Peyer's patch (tissue), 4 donors: ENCODE measurements around the gene TMEM229B. TPM values are rescaled to one million over a fixed set of nuclear protein-coding genes. Genes with fewer than 3 reads are reported as not detected.

Experiments
- DNase-seq, 3 donors: peaks; one replicate each; pipeline ENCODE4 v3.0.0-alpha.2; 2017 to 2019
- H3K27ac ChIP-seq, 4 donors: fragments of 200-600 bp; sonication (generic); one replicate each; pipeline ENCODE4 v1.5.1; 2016 to 2019
- H3K27me3 ChIP-seq, 2 donors: fragments of 200-600 bp; sonication (generic); one replicate each; pipeline ENCODE4 v1.5.1; 2019
- H3K36me3 ChIP-seq, 3 donors: fragments of 200-600 bp; sonication (generic); one replicate each; pipeline ENCODE4 v1.5.1; 2016 to 2019
- H3K4me1 ChIP-seq, 4 donors: fragments of 200-600 bp; sonication (generic); one replicate each; pipeline ENCODE4 v1.5.1; 2016 to 2019
- H3K4me3 ChIP-seq, 4 donors: fragments of 200-600 bp; sonication (generic); 1 replicate in 3 of 4; 2 replicates in 1 of 4; pipeline ENCODE4 v1.5.1; 2016 to 2019; ENCODE audit warnings: mild to moderate bottlenecking in 1 of 4
- H3K9me3 ChIP-seq, 4 donors: fragments of 200-600 bp; sonication (generic); one replicate each; pipeline ENCODE4 v1.5.1; 2016 to 2019; ENCODE audit warnings: mild to moderate bottlenecking in 1 of 4
- POLR2A ChIP-seq, 2 donors: fragments of 450-650 bp; IDR thresholded peaks; one replicate each; pipeline ENCODE4 v1.5.1; 2017; ENCODE audit warnings: antibody characterized with exemption in 2 of 2, mild to moderate bottlenecking in 2 of 2, moderate library complexity in 2 of 2
- total RNA-seq, 4 donors: library from RNA; depleted of rRNA; stranded (reverse); fragments of >200 nt; gene quantifications; one replicate each; pipeline ENCODE4 v1.1.0, GENCODE V29; 2016
- TF ChIP-seq, protein P1 (sequence below), 6 experiments: fragments of 450-650 bp in 4 of 6; fragments of 200-600 bp in 2 of 6; sonication (generic) in 1 of 6; IDR thresholded peaks; one replicate each; pipeline ENCODE4 v1.5.1; 2017 to 2019; ENCODE audit warnings: antibody characterized with exemption in 6 of 6, mild to moderate bottlenecking in 3 of 6, moderate library complexity in 1 of 6

TMEM229B gene
- total RNA-seq, 4 donors from 2014 or later = 8.3 to 39.7 (median 31.7) TPM

DNA sequence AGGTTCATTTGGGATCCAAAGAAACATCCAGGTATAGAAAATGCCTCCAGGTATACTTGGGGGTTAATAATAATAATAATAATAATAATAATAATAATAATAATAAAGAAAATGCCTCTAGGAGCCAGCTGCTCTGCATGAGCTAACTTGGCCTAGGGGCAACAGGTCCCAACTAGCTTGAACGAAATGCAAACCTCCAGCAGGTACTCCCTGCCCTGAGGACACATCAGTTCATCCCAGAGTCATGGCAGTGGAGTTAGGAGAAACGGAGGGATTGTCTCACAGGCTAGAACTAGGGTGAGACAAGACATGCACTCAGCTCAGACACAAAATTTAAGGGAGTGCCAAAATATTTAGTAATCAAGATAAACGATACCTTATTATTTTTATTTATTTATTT lies 12.5 kb upstream of the TMEM229B start:
- Histone ChIP-seq H3K9me3 (no peaks in the 10 kb centered on the region), H3K27ac (no peak overlapping the region), H3K36me3 (no peaks in the 10 kb centered on the region), H3K4me1 (no peaks in the 10 kb centered on the region), H3K27me3 (no peaks in the 10 kb centered on the region), H3K4me3 (no peak overlapping the region)
- TF ChIP-seq, protein P1, sequence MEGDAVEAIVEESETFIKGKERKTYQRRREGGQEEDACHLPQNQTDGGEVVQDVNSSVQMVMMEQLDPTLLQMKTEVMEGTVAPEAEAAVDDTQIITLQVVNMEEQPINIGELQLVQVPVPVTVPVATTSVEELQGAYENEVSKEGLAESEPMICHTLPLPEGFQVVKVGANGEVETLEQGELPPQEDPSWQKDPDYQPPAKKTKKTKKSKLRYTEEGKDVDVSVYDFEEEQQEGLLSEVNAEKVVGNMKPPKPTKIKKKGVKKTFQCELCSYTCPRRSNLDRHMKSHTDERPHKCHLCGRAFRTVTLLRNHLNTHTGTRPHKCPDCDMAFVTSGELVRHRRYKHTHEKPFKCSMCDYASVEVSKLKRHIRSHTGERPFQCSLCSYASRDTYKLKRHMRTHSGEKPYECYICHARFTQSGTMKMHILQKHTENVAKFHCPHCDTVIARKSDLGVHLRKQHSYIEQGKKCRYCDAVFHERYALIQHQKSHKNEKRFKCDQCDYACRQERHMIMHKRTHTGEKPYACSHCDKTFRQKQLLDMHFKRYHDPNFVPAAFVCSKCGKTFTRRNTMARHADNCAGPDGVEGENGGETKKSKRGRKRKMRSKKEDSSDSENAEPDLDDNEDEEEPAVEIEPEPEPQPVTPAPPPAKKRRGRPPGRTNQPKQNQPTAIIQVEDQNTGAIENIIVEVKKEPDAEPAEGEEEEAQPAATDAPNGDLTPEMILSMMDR (IDR thresholded peaks at IDR 0.05) = no peak
- no peak for TF ChIP-seq POLR2A (IDR thresholded peaks at IDR 0.05)
- no peak for DNase-seq

DNA sequence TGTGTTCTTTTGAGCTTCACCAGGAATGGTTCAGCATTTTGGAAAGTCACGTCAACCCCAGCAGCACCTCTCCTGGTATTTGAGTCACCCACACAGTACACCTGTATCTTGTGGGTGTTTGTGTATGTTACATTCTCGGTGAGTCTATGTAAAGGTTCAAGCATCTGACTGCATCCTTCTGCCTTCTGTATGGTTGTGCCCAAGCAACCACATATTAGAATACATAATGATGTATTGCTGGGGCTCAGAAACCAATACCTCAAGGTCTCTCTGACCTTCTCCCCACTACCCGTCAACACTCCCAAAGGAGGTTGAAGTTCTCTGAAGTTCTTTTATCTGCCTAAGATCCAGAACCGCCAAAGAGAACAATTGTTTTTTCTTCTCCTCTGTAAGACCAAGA lies 9.2 kb upstream of the TMEM229B start:
- Histone ChIP-seq H3K4me3 (no peak overlapping the region), H3K27ac (no peak overlapping the region), H3K9me3 (peaks cover 0 to 11% (median 5%) of the 10 kb centered on the region in 4 donors), H3K4me1 (no peaks in the 10 kb centered on the region), H3K36me3 (no peaks in the 10 kb centered on the region), H3K27me3 (no peaks in the 10 kb centered on the region)
- no peak for TF ChIP-seq POLR2A (IDR thresholded peaks at IDR 0.05)
- TF ChIP-seq, protein P1 (IDR thresholded peaks at IDR 0.05) = no peak
- no peak for DNase-seq

DNA sequence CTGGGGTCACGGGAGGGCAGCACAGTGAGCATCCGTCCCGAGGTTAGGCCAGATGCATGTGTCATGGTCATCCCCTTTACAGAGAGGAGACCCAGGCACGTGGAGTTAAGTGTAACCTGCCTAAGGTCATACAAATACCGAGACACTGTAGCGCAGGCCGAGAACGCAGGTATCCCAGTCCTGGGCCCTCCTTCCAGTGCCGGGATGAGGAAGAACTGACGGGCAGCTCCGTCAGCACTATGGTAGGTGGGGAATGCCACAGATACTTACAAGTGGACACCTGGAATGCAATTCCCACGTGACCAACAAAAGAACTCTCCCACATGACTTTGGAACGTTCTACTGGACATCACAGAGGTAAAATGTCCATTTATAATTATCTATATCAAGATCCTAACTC lies 8.7 kb upstream of the TMEM229B start:
- H3K27me3 ChIP-seq = no peaks in the 10 kb centered on the region
- no peak overlapping the region for H3K4me3 ChIP-seq
- H3K27ac ChIP-seq = no peak overlapping the region
- DNase-seq = no peak
- H3K9me3 ChIP-seq = peaks cover 0 to 11% (median 5%) of the 10 kb centered on the region in 4 donors
- H3K4me1 ChIP-seq = peaks cover 0 to 4% (median 0%) of the 10 kb centered on the region in 4 donors
- TF ChIP-seq, protein P1 (IDR thresholded peaks at IDR 0.05) = no peak
- no peak for TF ChIP-seq POLR2A (IDR thresholded peaks at IDR 0.05)
- H3K36me3 ChIP-seq = no peaks in the 10 kb centered on the region

DNA sequence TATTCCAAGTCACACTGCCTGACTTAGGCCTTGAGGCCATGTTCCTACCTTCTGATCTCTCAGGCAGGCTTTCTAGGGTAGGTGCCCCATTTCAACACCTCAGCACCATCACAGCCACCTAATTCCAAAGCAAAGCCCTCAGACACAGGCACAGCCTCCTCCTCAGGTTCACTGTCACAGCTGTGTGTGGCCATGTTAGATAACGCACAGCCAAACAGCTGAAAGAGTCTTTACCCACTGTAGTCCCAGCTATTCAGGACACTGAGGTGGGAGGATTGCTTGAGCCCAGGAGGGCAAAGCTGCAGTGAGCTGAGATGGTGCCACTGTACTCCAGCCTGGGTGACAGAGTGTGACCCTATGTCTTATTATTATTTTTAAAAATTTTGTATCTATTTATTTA lies 7.3 kb upstream of the TMEM229B start:
- DNase-seq = no peak
- H3K9me3 ChIP-seq = peaks cover 0 to 11% (median 5%) of the 10 kb centered on the region in 4 donors
- H3K36me3 ChIP-seq = no peaks in the 10 kb centered on the region
- peaks cover 0 to 16% (median 0%) of the 10 kb centered on the region in 4 donors for H3K4me1 ChIP-seq
- no peaks in the 10 kb centered on the region for H3K27me3 ChIP-seq
- H3K27ac ChIP-seq = no peak overlapping the region
- TF ChIP-seq, protein P1 (IDR thresholded peaks at IDR 0.05) = no peak
- no peak for TF ChIP-seq POLR2A (IDR thresholded peaks at IDR 0.05)
- no peak overlapping the region for H3K4me3 ChIP-seq

DNA sequence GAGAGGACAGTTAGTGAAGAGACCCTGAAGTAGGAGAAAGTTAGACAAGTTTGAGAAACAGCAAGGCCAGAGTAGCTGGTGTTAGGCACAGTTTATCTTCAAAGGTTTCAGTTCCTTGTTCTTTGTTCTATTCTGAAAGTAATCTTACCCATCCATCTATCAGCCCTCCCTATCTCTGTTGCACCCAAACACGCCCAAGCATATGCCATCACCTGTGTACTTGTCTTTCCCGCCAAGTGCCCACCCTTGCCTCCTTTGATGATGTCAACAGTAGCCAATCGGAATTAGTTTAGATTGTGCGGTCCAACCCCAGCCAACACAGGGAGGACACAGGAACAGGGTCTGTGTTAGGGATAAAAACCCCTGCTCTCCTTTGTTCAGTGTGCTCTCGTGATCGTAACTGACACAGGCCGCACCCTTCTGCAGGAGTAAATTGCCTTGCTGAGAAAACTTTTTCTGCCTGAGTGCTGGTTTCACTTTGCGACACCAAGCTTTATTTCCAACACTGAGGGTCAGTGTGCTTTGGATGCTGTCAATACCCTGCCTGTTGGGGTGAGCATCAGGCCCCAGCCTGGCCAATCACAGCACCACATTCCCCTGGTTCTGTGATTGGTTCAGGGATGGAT lies 4.7 kb upstream of the TMEM229B start:
- Histone ChIP-seq H3K4me1 (peaks cover 0 to 16% (median 4%) of the 10 kb centered on the region in 4 donors), H3K36me3 (no peaks in the 10 kb centered on the region), H3K9me3 (peaks cover 0 to 11% (median 5%) of the 10 kb centered on the region in 4 donors), H3K27ac (peak overlapping the region in 2 of 4 donors; percentile 5 to 45), H3K4me3 (no peak overlapping the region), H3K27me3 (no peaks in the 10 kb centered on the region)
- DNase-seq = peak in 1 of 3 donors; percentile 46
- TF ChIP-seq, protein P1 (IDR thresholded peaks at IDR 0.05) = no peak
- TF ChIP-seq POLR2A (IDR thresholded peaks at IDR 0.05) = no peak
